ELF-1 (cell line): ENCODE results near the gene BBS1.
"Not testable (repeated sequence)": the region's sequence is repeated elsewhere in the genome, so short reads cannot be mapped to it uniquely, and the experiment has no call there.

Source experiments
- DNase-seq: peaks from one replicate; pipeline ENCODE4 v3.0.0-alpha.2; 2016; ENCODE audit warnings: low read depth, low spot score

BBS1 gene

GRCh38 chr11:66570850-66571180 is 60.4 kb downstream of the BBS1 start:
- no peak for DNase-seq

- DNase-seq = peak; percentile 86
Measured at GRCh38 chr11:66579017-66579606, 68.7 kb downstream of the BBS1 start.

DNA sequence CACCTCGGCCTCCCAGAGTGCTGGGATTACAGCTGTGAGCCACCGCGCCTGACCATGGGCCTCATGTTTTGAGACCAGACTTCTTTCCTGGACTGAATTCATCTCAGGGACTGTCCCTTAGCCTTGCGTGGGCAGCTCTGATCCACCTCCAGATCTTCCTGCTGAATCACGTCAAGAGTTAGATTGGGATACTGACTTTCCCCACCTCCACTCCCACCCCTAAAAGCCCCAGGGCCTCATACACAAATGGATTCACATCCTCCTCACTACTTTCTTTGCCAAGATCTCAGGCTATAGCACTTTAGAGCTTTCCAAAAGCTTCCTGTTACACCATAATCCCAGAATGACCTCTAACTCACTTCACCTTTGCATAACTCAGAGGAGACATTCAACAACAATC is 70.4 kb downstream of the BBS1 start:
- no peak for DNase-seq

DNA sequence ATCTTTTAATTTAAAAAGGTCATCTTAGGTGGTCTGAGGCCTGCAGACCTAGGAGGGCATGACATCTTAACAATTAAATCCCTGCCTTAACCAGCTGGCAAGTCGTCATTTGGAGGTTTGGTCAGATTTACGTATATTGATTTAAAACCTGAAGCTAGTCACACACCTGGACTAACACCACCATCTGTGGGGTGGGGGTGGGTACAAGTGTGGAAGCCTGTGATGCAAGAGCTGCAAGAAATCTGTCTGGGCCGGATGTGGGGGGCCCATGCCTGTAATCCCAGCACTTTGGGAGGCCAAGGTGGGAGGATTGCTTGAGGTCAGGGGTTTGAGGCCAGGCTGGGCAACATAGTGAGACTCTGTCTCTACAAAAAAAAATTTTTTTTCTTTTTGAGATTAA is 70.8 kb downstream of the BBS1 start:
- DNase-seq = no peak

- DNase-seq = not testable (repeated sequence)
Measured at GRCh38 chr11:66582565-66583147, 72.2 kb downstream of the BBS1 start.
